Type B pancreatic cell (in vitro differentiated cells): ENCODE measurements around the gene RASGRP1. TPM values are rescaled to one million over a fixed set of nuclear protein-coding genes. Genes with fewer than 3 reads are reported as not detected.
"Not testable (repeated sequence)": the region's sequence is repeated elsewhere in the genome, so short reads cannot be mapped to it uniquely, and the experiment has no call there.

ENCODE experiments used
- DNase-seq: peaks from one replicate; pipeline ENCODE4 v3.0.0; 2021; ENCODE audit warnings: mixed read lengths; ENCODE audit not compliant: unreplicated experiment; ENCODE audit errors: extremely low spot score
- H3K27ac Mint-ChIP-seq: 2 replicates; pipeline ENCODE4 v1.8.0; 2021; ENCODE audit warnings: mild to moderate bottlenecking, mixed read lengths
- H3K27me3 Mint-ChIP-seq: 2 replicates; pipeline ENCODE4 v1.8.0; 2021; ENCODE audit warnings: mixed read lengths
- H3K36me3 Mint-ChIP-seq: 2 replicates; pipeline ENCODE4 v1.8.0; 2021; ENCODE audit warnings: mixed read lengths
- H3K4me1 Mint-ChIP-seq: one replicate; pipeline ENCODE4 v1.8.0; 2021; ENCODE audit warnings: mixed read lengths; ENCODE audit not compliant: unreplicated experiment
- H3K4me3 Mint-ChIP-seq: 2 replicates; pipeline ENCODE4 v1.8.0; 2021; ENCODE audit warnings: mild to moderate bottlenecking, mixed read lengths
- H3K9me3 Mint-ChIP-seq: 2 replicates; pipeline ENCODE4 v1.8.0; 2021; ENCODE audit warnings: mixed read lengths
- total RNA-seq: library from RNA; stranded (reverse); gene quantifications from 2 replicates; pipeline ENCODE4 v1.2.1, GENCODE V29; 2021; ENCODE audit warnings: low replicate concordance
- TF ChIP-seq, protein P1 (sequence below): fragments of 200-600 bp; sonication (generic); conservative IDR thresholded peaks from 2 replicates; pipeline ENCODE4 v1.5.0; 2021; ENCODE audit warnings: antibody characterized with exemption, mild to moderate bottlenecking

RASGRP1 gene
- total RNA-seq, 1 donor from 2014 or later = 3.0 TPM

DNA sequence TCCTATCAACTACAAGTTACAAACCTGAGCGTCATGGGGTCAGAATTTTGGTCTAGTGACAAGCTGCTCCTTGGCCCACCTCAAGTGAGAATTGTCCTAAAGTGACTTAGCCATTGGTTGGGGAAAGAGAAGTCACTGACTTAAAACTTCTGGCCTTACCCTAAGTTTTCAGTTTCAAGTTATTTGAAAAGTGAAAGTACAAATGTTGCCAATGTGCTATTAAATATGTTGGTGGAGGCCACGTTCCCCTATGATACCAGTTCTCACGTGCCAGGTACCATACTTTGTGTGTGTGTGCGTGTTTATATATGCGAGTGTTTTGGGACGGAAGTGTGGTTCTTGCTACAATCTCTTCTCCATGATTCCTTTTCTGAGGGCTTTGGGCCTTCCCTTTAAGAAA is 22.6 kb upstream of the RASGRP1 start:
- Mint-ChIP-seq H3K27me3 (peaks cover 27% of the 10 kb centered on the region), H3K36me3 (no peaks in the 10 kb centered on the region), H3K4me3 (no peak overlapping the region), H3K9me3 (no peaks in the 10 kb centered on the region), H3K27ac (no peak overlapping the region), H3K4me1 (peaks cover 9% of the 10 kb centered on the region)
- TF ChIP-seq, protein P1, sequence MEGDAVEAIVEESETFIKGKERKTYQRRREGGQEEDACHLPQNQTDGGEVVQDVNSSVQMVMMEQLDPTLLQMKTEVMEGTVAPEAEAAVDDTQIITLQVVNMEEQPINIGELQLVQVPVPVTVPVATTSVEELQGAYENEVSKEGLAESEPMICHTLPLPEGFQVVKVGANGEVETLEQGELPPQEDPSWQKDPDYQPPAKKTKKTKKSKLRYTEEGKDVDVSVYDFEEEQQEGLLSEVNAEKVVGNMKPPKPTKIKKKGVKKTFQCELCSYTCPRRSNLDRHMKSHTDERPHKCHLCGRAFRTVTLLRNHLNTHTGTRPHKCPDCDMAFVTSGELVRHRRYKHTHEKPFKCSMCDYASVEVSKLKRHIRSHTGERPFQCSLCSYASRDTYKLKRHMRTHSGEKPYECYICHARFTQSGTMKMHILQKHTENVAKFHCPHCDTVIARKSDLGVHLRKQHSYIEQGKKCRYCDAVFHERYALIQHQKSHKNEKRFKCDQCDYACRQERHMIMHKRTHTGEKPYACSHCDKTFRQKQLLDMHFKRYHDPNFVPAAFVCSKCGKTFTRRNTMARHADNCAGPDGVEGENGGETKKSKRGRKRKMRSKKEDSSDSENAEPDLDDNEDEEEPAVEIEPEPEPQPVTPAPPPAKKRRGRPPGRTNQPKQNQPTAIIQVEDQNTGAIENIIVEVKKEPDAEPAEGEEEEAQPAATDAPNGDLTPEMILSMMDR = no peak
- no peak for DNase-seq

DNA sequence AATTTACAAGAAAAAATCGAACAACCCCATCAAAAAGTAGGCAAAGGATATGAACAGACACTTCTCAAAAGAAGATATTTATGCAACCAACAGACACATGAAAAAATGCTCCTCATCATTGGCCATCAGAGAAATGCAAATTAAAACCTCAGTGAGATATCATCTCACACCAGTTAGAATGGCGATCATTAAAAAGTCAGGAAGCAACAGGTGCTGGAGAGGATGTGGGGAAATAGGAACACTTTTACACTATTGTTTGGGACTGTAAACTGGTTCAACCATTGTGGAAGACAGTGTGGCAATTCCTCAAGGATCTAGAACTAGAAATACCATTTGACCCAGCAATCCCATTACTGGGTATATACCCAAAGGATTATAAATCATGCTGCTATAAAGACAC is 21.4 kb upstream of the RASGRP1 start:
- not testable (repeated sequence) for H3K4me1 Mint-ChIP-seq, H3K36me3 Mint-ChIP-seq, H3K9me3 Mint-ChIP-seq, H3K27ac Mint-ChIP-seq, H3K4me3 Mint-ChIP-seq, DNase-seq
- H3K27me3 Mint-ChIP-seq = peaks cover 23% of the 10 kb centered on the region

DNA sequence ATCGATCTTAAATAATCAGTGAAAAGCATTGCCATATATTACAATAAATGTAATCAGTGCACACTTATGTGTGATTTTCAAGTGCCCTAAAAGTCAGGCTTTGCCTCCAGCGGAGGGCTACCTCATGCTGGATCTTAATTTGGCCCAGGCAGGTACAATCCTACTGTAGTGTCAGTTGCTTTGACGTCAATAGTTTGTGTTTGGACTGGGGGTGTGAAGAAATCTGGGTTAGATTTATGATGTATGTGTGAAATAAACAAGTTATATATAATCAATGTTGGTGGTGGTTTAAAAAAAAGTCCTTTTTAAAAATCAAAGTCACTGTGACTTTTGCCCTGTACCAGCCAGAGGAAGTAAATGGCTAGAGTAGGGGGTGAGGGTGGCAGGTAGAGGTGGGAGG is 14.0 kb upstream of the RASGRP1 start:
- no peak for DNase-seq
- peaks cover 16% of the 10 kb centered on the region for H3K27me3 Mint-ChIP-seq
- no peak overlapping the region for H3K27ac Mint-ChIP-seq
- no peaks in the 10 kb centered on the region for H3K4me1 Mint-ChIP-seq
- no peaks in the 10 kb centered on the region for H3K36me3 Mint-ChIP-seq
- H3K9me3 Mint-ChIP-seq = no peaks in the 10 kb centered on the region
- no peak overlapping the region for H3K4me3 Mint-ChIP-seq
- TF ChIP-seq, protein P1 = no peak

DNA sequence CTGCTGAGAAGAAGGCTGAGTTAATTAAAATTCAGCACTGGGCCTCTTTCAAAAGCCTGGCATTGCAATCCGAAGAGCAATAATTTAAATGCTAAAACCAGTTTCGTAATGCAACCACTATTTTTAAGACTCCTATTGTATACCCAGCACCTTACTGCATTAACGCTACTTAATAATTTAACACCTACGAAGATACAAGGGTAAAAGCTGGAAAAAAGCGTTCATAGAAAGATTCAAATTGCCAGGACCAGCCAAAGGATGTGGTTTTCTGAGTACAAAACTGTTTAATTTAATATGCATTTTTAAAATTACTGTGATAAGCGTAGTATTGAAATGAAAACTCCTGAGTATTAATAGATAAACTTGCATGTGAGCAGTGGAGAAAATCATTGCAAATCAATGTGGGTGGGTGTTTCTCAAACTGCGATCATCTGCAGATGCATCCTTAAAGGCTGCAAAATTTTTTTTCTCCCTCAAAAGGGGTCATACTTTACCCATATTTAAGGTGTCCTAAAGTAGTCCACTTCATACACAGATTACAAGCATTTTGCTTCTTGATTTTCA is 12.9 kb upstream of the RASGRP1 start:
- Mint-ChIP-seq H3K27ac (no peak overlapping the region), H3K36me3 (no peaks in the 10 kb centered on the region), H3K27me3 (peaks cover 11% of the 10 kb centered on the region), H3K4me3 (no peak overlapping the region), H3K4me1 (no peaks in the 10 kb centered on the region), H3K9me3 (no peaks in the 10 kb centered on the region)
- DNase-seq = no peak
- TF ChIP-seq, protein P1 = no peak

DNA sequence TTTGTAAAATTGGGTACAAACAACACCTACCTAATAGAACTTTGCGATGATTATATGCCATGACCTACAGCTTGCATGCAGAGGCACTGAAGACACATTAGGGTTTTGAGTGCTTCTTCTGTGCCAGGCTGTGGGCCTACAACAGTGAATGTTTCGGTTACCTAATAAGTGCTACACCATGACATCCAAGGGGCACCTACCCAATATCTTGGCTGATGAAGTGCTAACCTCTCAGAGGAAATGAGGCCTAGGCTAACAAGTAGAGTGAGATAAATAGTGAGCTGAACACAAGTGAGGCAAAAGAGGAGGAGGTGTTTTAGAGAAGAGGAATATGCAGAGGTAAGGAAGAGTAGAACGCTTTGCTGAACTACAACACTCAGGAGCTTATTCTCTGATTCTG is 12.2 kb upstream of the RASGRP1 start:
- Mint-ChIP-seq H3K27ac (no peak overlapping the region), H3K4me1 (no peaks in the 10 kb centered on the region), H3K27me3 (peaks cover 14% of the 10 kb centered on the region), H3K36me3 (no peaks in the 10 kb centered on the region), H3K4me3 (no peak overlapping the region), H3K9me3 (no peaks in the 10 kb centered on the region)
- no peak for DNase-seq
- TF ChIP-seq, protein P1 = no peak

DNA sequence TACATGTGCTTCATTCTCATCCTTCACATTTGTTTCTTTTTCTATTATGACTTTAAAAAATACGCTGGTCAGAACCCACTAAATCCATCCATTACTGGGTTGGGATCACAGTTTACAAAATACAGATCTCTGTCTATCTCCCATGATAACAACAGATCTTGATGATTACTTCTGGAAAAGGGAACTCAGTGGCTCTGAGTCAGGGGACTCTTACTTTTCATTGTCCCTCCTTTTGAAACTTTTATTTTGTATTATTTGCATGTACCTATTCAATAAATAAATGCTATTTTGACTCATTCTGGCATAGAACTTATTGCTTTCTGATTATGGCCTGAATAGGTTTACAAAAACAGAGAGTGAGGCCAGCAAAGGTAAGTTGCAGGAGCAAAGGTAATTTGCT is 11.6 kb upstream of the RASGRP1 start:
- Mint-ChIP-seq H3K4me3 (no peak overlapping the region), H3K27me3 (peaks cover 14% of the 10 kb centered on the region), H3K36me3 (no peaks in the 10 kb centered on the region), H3K27ac (no peak overlapping the region), H3K9me3 (no peaks in the 10 kb centered on the region), H3K4me1 (no peaks in the 10 kb centered on the region)
- TF ChIP-seq, protein P1 = no peak
- DNase-seq = no peak
